Stimulated activated naive CD8-positive, alpha-beta T cell treated with anti-CD3 and anti-CD28 coated beads, Interleukin-15, Interleukin-2, amounts not matched to agents 100 ng/mL and 50 ng/mL, for 24 hours (primary cell): ENCODE results near the gene XCL2.

Experiments
- H3K27ac Mint-ChIP-seq: one replicate; pipeline ENCODE4 v1.8.0; 2021; ENCODE audit warnings: mild to moderate bottlenecking, mixed read lengths
- H3K27me3 Mint-ChIP-seq: one replicate; pipeline ENCODE4 v1.8.0; 2021; ENCODE audit warnings: mixed read lengths
- H3K36me3 Mint-ChIP-seq: one replicate; pipeline ENCODE4 v1.8.0; 2021; ENCODE audit warnings: low read depth, mixed read lengths
- H3K4me1 Mint-ChIP-seq: one replicate; pipeline ENCODE4 v1.8.0; 2021; ENCODE audit warnings: low read depth, mixed read lengths
- H3K4me3 Mint-ChIP-seq: one replicate; pipeline ENCODE4 v1.8.0; 2021; ENCODE audit warnings: mild to moderate bottlenecking, mixed read lengths
- H3K9me3 Mint-ChIP-seq: one replicate; pipeline ENCODE4 v1.8.0; 2021; ENCODE audit warnings: mixed read lengths

Gene XCL2

GRCh38 chr1:168512864-168513595 is 30.8 kb downstream of the XCL2 start:
- peaks cover under 1% of the 10 kb centered on the region for H3K36me3 Mint-ChIP-seq
- no peaks in the 10 kb centered on the region for H3K27me3 Mint-ChIP-seq
- H3K27ac Mint-ChIP-seq, result peak overlapping the region; percentile 97
- peak overlapping the region; percentile 79 for H3K4me3 Mint-ChIP-seq
- H3K4me1 Mint-ChIP-seq, result peaks cover 95% of the 10 kb centered on the region
- H3K9me3 Mint-ChIP-seq, result no peaks in the 10 kb centered on the region

- Mint-ChIP-seq H3K27ac (peak overlapping the region; percentile 97), H3K9me3 (no peaks in the 10 kb centered on the region), H3K4me1 (peaks cover 100% of the 10 kb centered on the region), H3K36me3 (peaks cover 4% of the 10 kb centered on the region), H3K27me3 (no peaks in the 10 kb centered on the region), H3K4me3 (peak overlapping the region; percentile 66)
Measured at GRCh38 chr1:168509875-168510791, 33.7 kb downstream of the XCL2 start.

- Mint-ChIP-seq H3K4me1 (peaks cover 100% of the 10 kb centered on the region), H3K27me3 (no peaks in the 10 kb centered on the region), H3K36me3 (peaks cover 4% of the 10 kb centered on the region), H3K9me3 (no peaks in the 10 kb centered on the region), H3K4me3 (peak overlapping the region; percentile 27), H3K27ac (peak overlapping the region; percentile 97)
Measured at GRCh38 chr1:168509210-168509609, 34.6 kb downstream of the XCL2 start.

- Mint-ChIP-seq H3K4me1 (peaks cover 98% of the 10 kb centered on the region), H3K27ac (peak overlapping the region; percentile 78), H3K9me3 (no peaks in the 10 kb centered on the region), H3K4me3 (no peak overlapping the region), H3K27me3 (no peaks in the 10 kb centered on the region), H3K36me3 (peaks cover 4% of the 10 kb centered on the region)
Measured at GRCh38 chr1:168507828-168508227, 36.0 kb downstream of the XCL2 start.

- Mint-ChIP-seq H3K4me1 (peaks cover 93% of the 10 kb centered on the region), H3K9me3 (no peaks in the 10 kb centered on the region), H3K36me3 (peaks cover 4% of the 10 kb centered on the region), H3K27me3 (no peaks in the 10 kb centered on the region), H3K4me3 (no peak overlapping the region), H3K27ac (peak overlapping the region; percentile 78)
Measured at GRCh38 chr1:168507231-168507630, 36.6 kb downstream of the XCL2 start.

- peaks cover 93% of the 10 kb centered on the region for H3K4me1 Mint-ChIP-seq
- H3K9me3 Mint-ChIP-seq, result no peaks in the 10 kb centered on the region
- H3K36me3 Mint-ChIP-seq, result peaks cover 4% of the 10 kb centered on the region
- no peak overlapping the region for H3K4me3 Mint-ChIP-seq
- peak overlapping the region; percentile 43 for H3K27ac Mint-ChIP-seq
- no peaks in the 10 kb centered on the region for H3K27me3 Mint-ChIP-seq
Measured at GRCh38 chr1:168506204-168506819, 37.5 kb downstream of the XCL2 start.

- Mint-ChIP-seq H3K9me3 (no peaks in the 10 kb centered on the region), H3K4me1 (peaks cover 91% of the 10 kb centered on the region), H3K27me3 (no peaks in the 10 kb centered on the region), H3K4me3 (no peak overlapping the region), H3K36me3 (peaks cover 4% of the 10 kb centered on the region), H3K27ac (peak overlapping the region; percentile 43)
Measured at GRCh38 chr1:168505006-168505405, 38.8 kb downstream of the XCL2 start.

- peak overlapping the region; percentile 43 for H3K27ac Mint-ChIP-seq
Measured at GRCh38 chr1:168504064-168504837, 39.5 kb downstream of the XCL2 start.

GRCh38 chr1:168499688-168500049 is 44.1 kb downstream of the XCL2 start:
- Mint-ChIP-seq H3K9me3 (no peaks in the 10 kb centered on the region), H3K4me1 (peaks cover 59% of the 10 kb centered on the region), H3K27ac (no peak overlapping the region), H3K36me3 (no peaks in the 10 kb centered on the region), H3K4me3 (no peak overlapping the region), H3K27me3 (no peaks in the 10 kb centered on the region)

More at GRCh38 chr1:168504064-168504837, 39.5 kb downstream of the XCL2 start:
- H3K4me1 Mint-ChIP-seq, result peaks cover 91% of the 10 kb centered on the region
- peaks cover 4% of the 10 kb centered on the region for H3K36me3 Mint-ChIP-seq
- no peak overlapping the region for H3K4me3 Mint-ChIP-seq
- no peaks in the 10 kb centered on the region for H3K9me3 Mint-ChIP-seq
- no peaks in the 10 kb centered on the region for H3K27me3 Mint-ChIP-seq

- Mint-ChIP-seq H3K36me3 (no peaks in the 10 kb centered on the region), H3K4me1 (peaks cover 53% of the 10 kb centered on the region), H3K27me3 (no peaks in the 10 kb centered on the region), H3K9me3 (no peaks in the 10 kb centered on the region), H3K27ac (peak overlapping the region; percentile 1), H3K4me3 (no peak overlapping the region)
Measured at GRCh38 chr1:168498956-168499687, 44.7 kb downstream of the XCL2 start.

GRCh38 chr1:168498159-168498631 is 45.6 kb downstream of the XCL2 start:
- peaks cover 44% of the 10 kb centered on the region for H3K4me1 Mint-ChIP-seq
- no peaks in the 10 kb centered on the region for H3K9me3 Mint-ChIP-seq
- H3K36me3 Mint-ChIP-seq, result no peaks in the 10 kb centered on the region
- H3K4me3 Mint-ChIP-seq, result no peak overlapping the region
- no peak overlapping the region for H3K27ac Mint-ChIP-seq
- H3K27me3 Mint-ChIP-seq, result no peaks in the 10 kb centered on the region

- Mint-ChIP-seq H3K27me3 (no peaks in the 10 kb centered on the region), H3K4me1 (peaks cover 42% of the 10 kb centered on the region), H3K4me3 (no peak overlapping the region), H3K27ac (no peak overlapping the region), H3K36me3 (no peaks in the 10 kb centered on the region), H3K9me3 (no peaks in the 10 kb centered on the region)
Measured at GRCh38 chr1:168497376-168497950, 46.3 kb downstream of the XCL2 start.

- H3K4me1 Mint-ChIP-seq, result peaks cover 7% of the 10 kb centered on the region
- no peaks in the 10 kb centered on the region for H3K9me3 Mint-ChIP-seq
- no peak overlapping the region for H3K4me3 Mint-ChIP-seq
- no peak overlapping the region for H3K27ac Mint-ChIP-seq
- no peaks in the 10 kb centered on the region for H3K36me3 Mint-ChIP-seq
- H3K27me3 Mint-ChIP-seq, result no peaks in the 10 kb centered on the region
Measured at GRCh38 chr1:168491527-168492164, 52.2 kb downstream of the XCL2 start.
